Measurements from ENCODE around the gene ALOX5.
"Not testable (repeated sequence)": the region's sequence is repeated elsewhere in the genome, so short reads cannot be mapped to it uniquely, and the experiment has no call there.

DNA sequence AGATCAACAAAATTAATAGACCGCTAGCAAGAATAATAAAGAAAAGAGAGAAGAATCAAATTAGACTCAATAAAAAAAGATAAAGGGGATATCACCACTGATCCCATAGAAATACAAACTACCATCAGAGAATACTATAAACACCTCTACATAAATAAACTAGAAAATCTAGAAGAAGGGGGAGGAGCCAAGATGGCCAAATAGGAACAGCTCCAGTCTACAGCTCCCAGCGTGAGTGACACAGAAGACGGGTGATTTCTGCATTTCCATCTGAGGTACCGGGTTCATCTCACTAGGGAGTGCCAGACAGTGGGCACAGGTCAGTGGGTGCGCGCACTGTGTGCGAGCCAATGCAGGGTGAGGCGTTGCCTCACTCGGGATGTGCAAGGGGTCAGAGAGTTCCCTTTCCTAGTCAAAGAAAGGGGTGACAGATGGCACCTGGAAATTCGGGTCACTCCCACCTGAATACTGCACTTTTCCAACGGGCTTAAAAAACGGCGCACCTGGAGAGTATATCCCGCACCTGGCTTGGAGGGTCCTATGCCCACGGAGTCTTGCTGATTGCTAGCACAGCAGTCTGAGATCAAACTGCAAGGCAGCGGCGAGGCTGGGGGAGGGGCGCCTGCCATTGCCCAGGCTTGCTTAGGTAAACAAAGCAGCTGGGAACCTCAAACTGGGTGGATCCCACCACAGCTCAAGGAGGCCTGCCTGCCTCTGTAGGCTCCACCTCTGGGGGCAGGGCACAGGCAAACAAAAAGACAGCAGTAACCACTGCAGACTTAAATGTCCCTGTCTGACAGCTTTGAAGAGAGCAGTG, 11.8 kb upstream of the ALOX5 start:
- not testable (repeated sequence) for TF ChIP-seq CTCF (conservative IDR thresholded peaks at IDR 0.05; ENCODE audit: low read depth, low read length); EZH2 (IDR thresholded peaks at IDR 0.05; ENCODE audit: low read length, unreplicated experiment)
